Measurements from ENCODE around the gene NUP43. TPM values are rescaled to one million over a fixed set of nuclear protein-coding genes. Genes with fewer than 3 reads are reported as not detected.

NUP43 gene
- total and polyA plus RNA-seq, 8 donors: 28.7 to 49.6 (median 44.7) TPM

DNA sequence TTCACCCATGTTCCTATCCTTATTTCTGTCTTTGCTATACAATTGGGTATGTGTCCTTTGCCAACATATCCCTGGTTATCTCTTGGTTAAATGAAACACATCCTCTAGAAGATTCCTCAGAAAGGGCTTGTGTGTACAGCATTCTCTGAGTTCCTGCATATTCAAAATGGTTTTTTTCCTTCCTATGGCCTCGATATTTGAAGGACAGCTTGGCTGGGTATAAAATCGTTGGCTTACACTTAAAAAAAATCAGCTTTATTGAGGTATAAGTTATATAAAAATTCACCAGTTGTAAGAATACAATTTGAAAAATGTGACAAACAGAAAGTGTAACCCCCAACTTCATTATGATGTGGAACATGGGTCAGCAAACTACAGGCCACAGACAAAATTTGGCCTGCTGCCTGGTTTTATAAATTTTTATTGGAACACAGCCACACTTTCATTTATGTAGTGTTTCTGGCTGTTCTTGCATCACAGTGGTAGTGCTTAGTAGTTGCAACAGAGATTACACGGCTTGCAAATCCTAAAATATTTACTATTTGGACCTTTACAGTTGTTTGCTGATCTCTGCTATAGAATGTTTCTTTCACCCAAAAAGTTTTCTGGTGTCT lies 19.9 kb upstream of the NUP43 start:
- no peak for TF ChIP-seq CTCF (IDR thresholded peaks at IDR 0.05)
- DNase-seq (peak in 1 of 4 donors; percentile 49), ATAC-seq (peak; percentile 34)
- H3K9me3 ChIP-seq: no peaks in the 10 kb centered on the region
- no peaks in the 10 kb centered on the region for H3K27me3 ChIP-seq
- peaks cover 5 to 21% of the 10 kb centered on the region in 2 donors for H3K4me1 ChIP-seq
- H3K36me3 ChIP-seq: peaks cover 0 to 29% of the 10 kb centered on the region in 2 donors
- peak overlapping the region in 1 of 2 donors; percentile 2 for H3K27ac ChIP-seq
- H3K4me3 ChIP-seq: no peak overlapping the region
- intact Hi-C loops (cut with DNase I): no loop called here

GRCh38 chr6:149763866-149764265 lies 17.5 kb upstream of the NUP43 start:
- TF ChIP-seq CTCF (IDR thresholded peaks at IDR 0.05): no peak
- H3K36me3 ChIP-seq: peaks cover 0 to 33% of the 10 kb centered on the region in 2 donors
- ATAC-seq (peak; percentile 41), DNase-seq (no peak)
- H3K27ac ChIP-seq: no peak overlapping the region
- H3K4me1 ChIP-seq: peaks cover 5 to 34% of the 10 kb centered on the region in 2 donors
- intact Hi-C loops (cut with DNase I): no loop called here
- H3K4me3 ChIP-seq: no peak overlapping the region
- no peaks in the 10 kb centered on the region for H3K27me3 ChIP-seq
- H3K9me3 ChIP-seq: no peaks in the 10 kb centered on the region

DNA sequence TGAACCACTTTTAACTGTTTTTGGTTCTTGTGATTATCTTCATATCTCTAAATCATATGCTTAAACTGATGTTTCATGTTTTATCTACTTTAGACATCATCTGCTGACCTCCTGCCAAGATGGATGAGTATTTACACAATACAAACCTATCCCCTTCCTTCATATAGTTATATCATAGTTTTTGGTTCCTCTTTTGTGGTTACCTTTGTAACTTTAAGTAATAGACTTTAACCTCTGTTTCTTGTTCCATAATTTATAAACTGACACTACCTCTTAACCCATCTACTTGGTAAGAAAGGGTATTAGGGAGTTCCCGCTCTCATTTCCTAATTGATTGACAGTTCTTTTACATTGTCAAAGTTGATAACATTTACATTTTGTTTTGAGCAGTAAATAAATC lies 15.1 kb upstream of the NUP43 start:
- TF ChIP-seq CTCF (IDR thresholded peaks at IDR 0.05): no peak
- intact Hi-C loops (cut with DNase I): no loop called here
- Histone ChIP-seq H3K4me1 (peaks cover 2 to 34% of the 10 kb centered on the region in 2 donors), H3K27ac (peak overlapping the region in 1 of 2 donors; percentile 46), H3K36me3 (peaks cover 0 to 23% of the 10 kb centered on the region in 2 donors), H3K27me3 (no peaks in the 10 kb centered on the region), H3K4me3 (no peak overlapping the region), H3K9me3 (no peaks in the 10 kb centered on the region)
- no peak for ATAC-seq
- DNase-seq: no peak

DNA sequence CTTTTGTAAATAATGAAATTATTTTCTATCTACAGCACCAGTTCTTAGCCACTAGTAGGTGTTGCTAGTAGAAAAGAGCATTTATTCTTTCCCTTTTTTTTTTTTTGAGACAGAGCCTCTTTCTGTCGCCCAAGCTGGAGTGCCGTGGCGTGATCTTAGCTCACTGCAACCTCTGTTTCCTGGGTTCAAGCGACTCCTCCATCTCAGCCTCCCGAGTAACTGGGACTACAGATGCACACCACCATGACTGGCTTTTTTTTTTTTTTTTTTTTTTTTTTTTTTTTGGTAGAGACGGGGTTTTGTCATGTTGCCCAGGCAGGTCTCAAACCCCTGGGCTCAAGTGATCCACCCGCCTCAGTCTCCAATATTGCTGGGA lies 9.9 kb upstream of the NUP43 start:
- no peak overlapping the region for H3K4me3 ChIP-seq
- H3K36me3 ChIP-seq: peaks cover 0 to 16% of the 10 kb centered on the region in 2 donors
- peak overlapping the region in 1 of 2 donors; percentile 9 for H3K27ac ChIP-seq
- ATAC-seq: no peak
- H3K27me3 ChIP-seq: no peaks in the 10 kb centered on the region
- peaks cover 5 to 75% of the 10 kb centered on the region in 2 donors for H3K4me1 ChIP-seq
- intact Hi-C loops (cut with DNase I): no loop called here
- DNase-seq: no peak
- H3K9me3 ChIP-seq: no peaks in the 10 kb centered on the region
- no peak for TF ChIP-seq CTCF (IDR thresholded peaks at IDR 0.05)

- Histone ChIP-seq H3K4me1 (peaks cover 5 to 76% of the 10 kb centered on the region in 2 donors), H3K27me3 (no peaks in the 10 kb centered on the region), H3K4me3 (no peak overlapping the region), H3K9me3 (no peaks in the 10 kb centered on the region), H3K27ac (peak overlapping the region in 1 of 2 donors; percentile 9), H3K36me3 (peaks cover 0 to 15% of the 10 kb centered on the region in 2 donors)
- TF ChIP-seq CTCF (IDR thresholded peaks at IDR 0.05): no peak
- DNase-seq (no peak), ATAC-seq (peak; percentile 78)
- intact Hi-C loops (cut with DNase I): no loop called here
Measured at GRCh38 chr6:149755300-149756260, 9.3 kb upstream of the NUP43 start.

All from left lung (tissue), 10 donors.